ENCODE data around the gene TMEM181.
A peak's percentile ranks its signal among the peaks of the same experiment; 100 is the strongest.

The TMEM181 gene

GRCh38 chr6:158564243-158565121 lies 4.6 kb downstream of the TMEM181 start:
- DNase-seq: no peak

- DNase-seq: no peak
These were observed 5.2 kb downstream of the TMEM181 start for GRCh38 chr6:158565122-158565429.

GRCh38 chr6:158565482-158566040 lies 5.7 kb downstream of the TMEM181 start:
- no peak for DNase-seq

GRCh38 chr6:158566207-158566818 lies 6.4 kb downstream of the TMEM181 start:
- DNase-seq: no peak

GRCh38 chr6:158567152-158567551 lies 7.3 kb downstream of the TMEM181 start:
- no peak for DNase-seq

GRCh38 chr6:158567871-158568401 lies 8.0 kb downstream of the TMEM181 start:
- DNase-seq: no peak

GRCh38 chr6:158568549-158568948 lies 8.7 kb downstream of the TMEM181 start:
- DNase-seq: no peak

GRCh38 chr6:158569036-158569435 lies 9.1 kb downstream of the TMEM181 start:
- no peak for DNase-seq

GRCh38 chr6:158570681-158570962 lies 10.7 kb downstream of the TMEM181 start:
- DNase-seq: no peak

GRCh38 chr6:158571826-158572652 lies 12.1 kb downstream of the TMEM181 start:
- no peak for DNase-seq

- DNase-seq: no peak
These were observed 13.0 kb downstream of the TMEM181 start for GRCh38 chr6:158572653-158573541.

- no peak for DNase-seq
These were observed 13.6 kb downstream of the TMEM181 start for GRCh38 chr6:158573542-158573931.

- DNase-seq: no peak
These were observed 14.9 kb downstream of the TMEM181 start for GRCh38 chr6:158574800-158575199.

GRCh38 chr6:158575550-158575949 lies 15.7 kb downstream of the TMEM181 start:
- DNase-seq: no peak

- DNase-seq: no peak
These were observed 24.4 kb downstream of the TMEM181 start for GRCh38 chr6:158584236-158584651.

GRCh38 chr6:158586652-158587051 lies 26.8 kb downstream of the TMEM181 start:
- no peak for DNase-seq

- DNase-seq: peak; percentile 73 to 84
These were observed 29.5 kb downstream of the TMEM181 start for GRCh38 chr6:158589366-158589765.

GRCh38 chr6:158591134-158591809 lies 31.4 kb downstream of the TMEM181 start:
- no peak for DNase-seq

GRCh38 chr6:158591810-158592209 lies 31.9 kb downstream of the TMEM181 start:
- DNase-seq: no peak

GRCh38 chr6:158593670-158594069 lies 33.8 kb downstream of the TMEM181 start:
- DNase-seq: no peak

- DNase-seq: no peak
These were observed 35.3 kb downstream of the TMEM181 start for GRCh38 chr6:158595223-158595622.

- DNase-seq: peak in 1 of 2 experiments; percentile 50
These were observed 37.0 kb downstream of the TMEM181 start for GRCh38 chr6:158596861-158597260.
